GM19467 (cell line): ENCODE data around the gene CSH2.
"Not testable (repeated sequence)": the region's sequence is repeated elsewhere in the genome, so short reads cannot be mapped to it uniquely, and the experiment has no call there.

Experiments used
- ATAC-seq: cut with Tn5 transposase; IDR thresholded peaks from one replicate; pipeline ENCODE4 v1.9.1; 2021; ENCODE audit warnings: mild to moderate bottlenecking, moderate library complexity; ENCODE audit not compliant: unreplicated experiment

The CSH2 gene

DNA sequence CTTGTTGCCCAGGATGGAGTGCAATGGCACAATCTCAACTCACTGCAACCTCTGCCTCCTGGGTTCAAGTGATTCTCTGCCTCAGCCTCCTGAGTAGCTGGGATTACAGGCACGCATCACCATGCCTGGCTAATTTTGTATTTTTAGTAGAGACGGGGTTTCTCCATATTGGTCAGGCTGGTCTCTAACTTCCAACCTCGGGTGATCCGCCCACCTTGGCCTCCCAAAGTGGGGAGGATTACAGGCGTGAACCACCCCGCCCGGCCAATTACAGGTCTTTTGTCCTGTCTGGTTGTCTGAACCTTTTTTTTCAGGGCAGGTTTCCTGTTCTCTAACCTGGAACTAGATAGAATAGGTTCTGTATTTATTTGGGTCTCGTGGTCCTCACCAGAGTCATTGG is 17.1 kb downstream of the CSH2 start:
- ATAC-seq = not testable (repeated sequence)

- ATAC-seq = no peak
Observed at GRCh38 chr17:63855185-63855584, 18.3 kb downstream of the CSH2 start.

GRCh38 chr17:63854709-63855108 is 18.8 kb downstream of the CSH2 start:
- no peak for ATAC-seq

GRCh38 chr17:63853260-63853659 is 20.2 kb downstream of the CSH2 start:
- ATAC-seq = no peak

GRCh38 chr17:63850401-63850800 is 23.1 kb downstream of the CSH2 start:
- no peak for ATAC-seq

DNA sequence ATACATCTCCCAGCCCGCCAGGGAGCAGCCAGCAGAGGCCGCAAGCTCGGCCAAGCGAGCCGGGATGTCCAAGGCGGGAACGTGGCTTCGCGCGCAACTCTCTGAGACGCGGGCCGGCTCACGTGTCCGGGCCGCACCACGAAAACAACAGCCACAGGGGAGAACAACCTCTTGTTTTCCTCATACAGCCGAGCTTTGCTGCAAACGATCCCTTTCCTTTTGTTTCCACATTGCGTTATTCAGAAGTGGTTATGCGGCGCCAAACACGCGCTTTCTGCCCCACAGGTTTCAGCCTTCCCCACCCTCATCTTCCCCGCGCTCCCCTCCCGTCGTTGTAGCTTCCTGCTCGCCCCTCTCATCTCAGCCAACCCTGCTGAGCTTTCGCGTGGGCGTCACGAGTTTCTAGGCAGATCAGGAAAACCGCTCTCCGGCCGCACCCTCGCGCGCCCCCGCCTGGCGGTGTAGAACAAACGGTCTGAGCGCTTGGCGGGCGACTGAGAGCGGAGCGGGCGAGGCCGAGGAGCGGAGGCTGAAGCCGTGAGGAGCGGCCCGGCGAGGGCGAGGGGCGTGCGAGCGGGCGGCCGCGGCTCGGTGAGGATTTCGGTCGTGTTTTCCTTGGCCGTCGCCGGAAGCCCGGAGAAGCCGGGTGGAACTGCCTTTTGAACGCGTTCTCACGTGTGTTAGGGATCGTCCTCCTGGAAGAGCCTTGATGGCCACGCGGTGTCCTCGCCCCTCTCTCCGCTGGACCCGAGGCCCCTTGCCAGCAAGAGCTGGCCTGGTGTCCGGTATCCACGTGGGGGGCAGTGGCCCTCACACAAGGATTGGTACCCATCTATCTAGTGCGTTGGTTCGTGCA is 24.4 kb downstream of the CSH2 start:
- peak; percentile 82 for ATAC-seq

DNA sequence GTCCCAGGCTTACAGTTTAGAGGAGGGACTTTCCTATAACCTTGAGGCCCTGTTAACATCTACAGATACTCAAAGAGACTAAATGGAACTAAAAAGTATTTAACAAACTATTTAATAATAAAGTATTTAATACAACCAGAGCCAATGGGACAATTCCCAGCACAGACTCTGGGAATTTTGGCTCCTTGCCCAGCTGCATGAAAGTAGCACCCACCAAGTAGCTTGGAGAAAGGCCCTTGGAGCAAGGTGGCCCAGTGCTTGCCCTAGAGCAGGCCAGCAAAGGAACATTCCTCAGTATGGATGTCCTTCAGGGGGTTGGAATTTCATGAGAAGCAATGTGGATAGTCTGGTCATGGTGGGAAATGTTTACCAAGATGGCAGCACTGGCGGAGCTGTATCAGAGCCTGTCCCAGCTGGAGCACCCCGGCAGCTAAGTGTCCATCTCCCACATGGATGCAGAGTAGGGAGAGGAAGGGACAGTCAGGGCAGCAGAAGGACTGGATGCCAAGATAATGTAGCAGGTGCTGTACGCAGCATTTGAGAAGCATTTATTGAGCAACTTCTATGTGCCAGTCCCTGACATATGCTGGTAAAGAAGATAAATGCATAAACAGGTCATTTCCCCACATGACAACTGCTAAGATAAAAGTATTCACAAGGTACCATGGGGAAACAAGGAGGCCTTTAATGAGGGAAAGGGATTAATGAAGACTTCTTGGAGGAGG is 25.8 kb downstream of the CSH2 start:
- no peak for ATAC-seq

GRCh38 chr17:63845509-63845908 is 28.0 kb downstream of the CSH2 start:
- no peak for ATAC-seq

- no peak for ATAC-seq
Observed at GRCh38 chr17:63843910-63844677, 29.4 kb downstream of the CSH2 start.

DNA sequence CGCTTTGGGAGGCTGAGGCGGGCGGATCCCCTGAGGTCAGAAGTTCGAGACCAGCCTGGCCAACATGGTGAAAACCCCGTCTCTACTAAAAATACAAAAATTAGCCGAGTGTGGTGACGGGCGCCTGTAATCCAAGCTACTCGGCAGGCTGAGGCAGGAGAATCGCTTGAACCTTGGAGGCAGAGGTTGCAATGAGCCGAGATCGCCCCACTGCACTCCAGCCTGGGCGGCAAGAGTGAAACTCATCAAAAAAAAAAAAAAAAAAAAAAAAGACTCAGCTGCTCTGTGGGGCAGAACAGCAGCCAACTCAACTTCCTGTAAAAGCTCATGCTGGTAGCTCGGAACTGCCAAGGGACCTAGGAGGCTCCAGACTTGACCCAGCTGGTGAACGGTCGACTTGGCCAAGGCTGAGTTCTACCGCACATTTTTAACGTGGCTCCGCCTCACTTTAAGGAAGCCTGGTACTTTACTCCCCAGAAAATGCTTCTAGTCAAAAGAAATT is 30.0 kb downstream of the CSH2 start:
- not testable (repeated sequence) for ATAC-seq

DNA sequence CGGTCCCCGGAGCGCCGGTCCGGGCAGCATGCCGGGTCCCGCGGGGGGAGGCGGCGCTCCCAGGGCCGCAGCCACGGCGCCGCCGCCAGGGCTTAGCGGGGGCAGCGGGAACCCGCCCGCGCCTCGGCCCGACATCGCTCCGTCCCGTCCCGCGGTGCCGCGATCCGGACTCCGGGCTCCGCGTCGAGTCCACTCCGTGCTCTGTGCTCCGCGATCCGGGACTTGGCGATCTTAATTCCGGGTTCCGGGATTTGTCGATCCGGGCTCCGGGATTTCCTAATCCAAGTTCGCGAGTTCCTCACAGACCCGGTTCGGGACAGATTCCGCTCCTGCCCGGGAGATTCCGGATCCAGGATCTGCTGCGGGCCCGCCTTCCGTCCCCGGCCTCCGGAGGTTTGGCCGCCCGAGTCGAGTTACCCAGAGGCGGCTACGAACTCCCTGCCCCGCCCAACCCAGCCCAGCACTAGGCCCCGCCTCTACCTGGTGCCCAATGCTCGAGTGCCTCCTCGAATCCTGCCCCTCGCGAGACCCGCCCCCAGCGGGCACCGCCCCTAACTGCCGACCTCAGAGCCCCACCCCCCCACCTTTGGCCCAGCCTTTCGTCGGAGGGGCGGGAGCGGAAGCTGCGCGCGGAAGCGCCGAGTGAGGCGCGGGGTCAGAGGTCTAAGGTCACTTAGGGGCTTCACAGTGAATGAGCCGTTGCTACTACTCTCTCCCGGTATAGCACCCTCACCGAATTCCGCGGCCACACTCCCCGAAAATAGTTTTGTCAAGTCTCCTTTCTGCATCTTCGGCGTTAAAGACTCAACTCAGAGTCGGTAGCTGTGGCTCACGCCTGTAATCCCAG is 30.7 kb downstream of the CSH2 start, which contains the start of gene SMARCD2:
SMARCD2 (minus strand) TSS at position 146 of the 847 bp plus-strand sequence; CDS start at position 135, 11 bp downstream.
- peak; percentile 70 for ATAC-seq

GRCh38 chr17:63842173-63842539 is 31.3 kb downstream of the CSH2 start:
- peak; percentile 25 for ATAC-seq

GRCh38 chr17:63841350-63842172 is 31.9 kb downstream of the CSH2 start:
- no peak for ATAC-seq

DNA sequence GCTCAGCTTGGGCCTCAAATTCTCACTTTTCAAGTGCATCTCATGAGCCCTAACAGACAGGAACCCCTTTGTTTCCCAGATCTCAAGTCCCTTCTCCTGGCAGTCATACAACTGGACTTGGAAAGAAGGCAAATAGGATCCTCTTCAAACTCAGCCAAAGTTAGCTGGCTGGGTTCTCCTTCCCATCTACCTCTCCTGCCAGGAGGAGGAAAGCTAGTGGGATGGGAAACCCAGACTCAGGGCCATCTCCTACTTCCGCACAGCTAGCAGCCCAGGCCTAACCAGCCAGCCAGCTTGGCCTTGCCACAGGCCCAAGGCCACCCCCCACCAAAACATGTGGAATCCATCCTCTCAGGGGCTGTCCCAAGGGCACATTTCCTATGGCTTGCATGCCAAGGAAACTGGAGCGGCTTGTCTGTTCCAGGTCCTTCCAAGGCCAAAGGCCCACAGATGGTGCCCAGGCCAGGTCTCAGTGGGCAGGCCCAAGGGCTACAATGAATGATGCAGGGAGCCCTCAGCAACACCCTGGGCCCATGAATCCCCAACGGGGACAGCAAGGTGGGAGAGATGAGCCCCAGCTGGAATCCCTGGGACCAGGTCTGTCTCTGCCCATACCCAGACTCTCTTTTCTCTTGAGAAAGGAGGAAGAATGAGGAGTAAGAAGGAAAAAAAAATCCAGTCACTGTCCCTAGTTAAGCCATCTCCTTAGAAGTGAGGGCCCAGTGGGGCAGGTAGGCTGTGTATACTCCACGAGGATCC is 32.7 kb downstream of the CSH2 start:
- no peak for ATAC-seq

- no peak for ATAC-seq
Observed at GRCh38 chr17:63838631-63839171, 34.8 kb downstream of the CSH2 start.

GRCh38 chr17:63837962-63838600 is 35.4 kb downstream of the CSH2 start:
- ATAC-seq = no peak

- ATAC-seq = no peak
Observed at GRCh38 chr17:63837480-63837879, 36.0 kb downstream of the CSH2 start.

DNA sequence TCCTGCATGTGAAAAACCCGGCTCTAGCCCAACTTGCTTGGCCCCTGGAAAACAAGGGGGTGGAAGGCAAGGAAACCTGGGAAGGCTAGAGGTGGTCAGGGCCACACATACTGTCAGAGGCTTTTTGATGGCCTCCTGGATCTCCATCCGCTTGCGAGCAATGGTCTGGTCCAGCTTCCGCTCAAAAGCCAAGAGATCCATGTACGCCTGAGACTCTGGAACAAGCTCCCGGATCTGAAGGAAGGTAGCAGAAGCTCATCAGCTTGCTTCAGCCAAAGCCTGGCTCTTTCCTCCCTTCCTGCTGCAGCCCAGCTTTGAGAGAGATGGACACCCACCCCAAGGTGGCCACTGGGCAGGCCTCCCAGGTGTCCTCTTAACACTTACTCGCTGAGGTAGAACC is 36.7 kb downstream of the CSH2 start:
- no peak for ATAC-seq
